Measurements from ENCODE around the gene N4BP2L2.

- TF ChIP-seq EZH2 (IDR thresholded peaks at IDR 0.05), result no peak
- TF ChIP-seq POLR2AphosphoS5 (IDR thresholded peaks at IDR 0.05; ENCODE audit: borderline replicate concordance, low read depth, low read length), result no peak
- TF ChIP-seq FOXP2 (optimal IDR thresholded peaks at IDR 0.05; ENCODE audit: control extremely low read depth, extremely low read length, insufficient read depth), result no peak
Observed at GRCh38 chr13:32430018-32430747, 108.4 kb downstream of the N4BP2L2 start.
